ENCODE data around the gene SNU13. TPM values are rescaled to one million over a fixed set of nuclear protein-coding genes. Genes with fewer than 3 reads are reported as not detected.
"Not testable (repeated sequence)": the region's sequence is repeated elsewhere in the genome, so short reads cannot be mapped to it uniquely, and the experiment has no call there.

The SNU13 gene
- total RNA-seq, 8 experiments from 2014 or later = 119 to 227 (median 162) TPM

DNA sequence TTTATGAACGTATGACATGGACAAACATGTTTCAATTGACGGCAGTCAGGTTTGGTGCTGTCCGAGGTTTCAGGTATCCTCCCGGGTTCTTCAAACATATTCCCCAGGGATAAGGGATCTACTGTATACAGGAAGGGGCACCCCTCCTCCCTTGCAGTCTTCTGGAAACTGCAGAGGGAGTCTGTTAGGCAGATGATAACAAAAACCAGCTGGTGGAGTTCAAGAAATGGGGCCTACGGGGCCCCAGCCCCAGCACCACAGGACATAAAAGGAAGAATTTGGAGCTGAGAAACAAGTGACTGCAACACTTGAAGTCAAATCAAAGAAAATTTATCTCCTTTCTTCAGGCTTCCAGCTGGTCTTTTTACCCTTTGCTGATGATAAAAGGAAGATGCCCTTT lies 32.1 kb downstream of the SNU13 start:
- Histone ChIP-seq H3K4me1 (replicated peaks in 1 of 2) (no peaks in the 10 kb centered on the region), H3K27ac (no peak overlapping the region), H3K4me3 (no peak overlapping the region)
- in situ Hi-C loops (cut with MboI; ENCODE audit: low pct_unique_long_range_greater_than_20kb in 2 of 9, low sequenced_read_pairs in 9 of 9, unreplicated experiment in 9 of 9) = no loop called here
- ATAC-seq (replicated peaks in 6 of 8) = peak in 1 of 8 experiments; percentile 23
- WGBS, 10 experiments = 54 to 100% (median 92%) methylated on average over 1 to 5 of the region's 5 CpGs; no CpG with 5 or more reads in 1 of the 10 experiments

DNA sequence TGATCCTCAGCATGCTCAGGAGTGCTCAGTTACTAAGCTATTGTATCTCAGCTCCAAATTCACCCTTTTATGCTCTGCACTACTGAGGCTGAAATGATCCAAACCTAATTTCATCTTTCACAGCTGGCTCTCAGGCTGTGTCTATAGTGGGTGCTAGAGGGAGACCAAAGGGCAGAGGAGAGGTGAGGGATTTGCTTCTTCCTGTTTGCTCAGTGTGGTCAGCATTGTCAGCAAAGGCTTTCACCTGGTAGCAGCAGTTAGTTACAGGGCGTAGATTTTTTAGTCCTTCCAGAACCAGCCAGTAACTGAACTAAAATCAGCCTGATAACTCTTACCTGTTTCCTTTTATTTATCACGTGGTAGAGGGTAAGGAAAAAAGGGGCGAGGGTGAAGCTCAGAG lies 34.3 kb downstream of the SNU13 start:
- Histone ChIP-seq H3K27ac (no peak overlapping the region), H3K4me3 (no peak overlapping the region), H3K4me1 (replicated peaks in 1 of 2) (no peaks in the 10 kb centered on the region)
- WGBS, 10 experiments = 80 to 100% (median 97%) methylated on average over 1 to 3 of the region's 3 CpGs; no CpG with 5 or more reads in 2 of the 10 experiments
- no peak for ATAC-seq (replicated peaks in 6 of 8)
- in situ Hi-C loops (cut with MboI; ENCODE audit: low pct_unique_long_range_greater_than_20kb in 2 of 9, low sequenced_read_pairs in 9 of 9, unreplicated experiment in 9 of 9) = no loop called here

DNA sequence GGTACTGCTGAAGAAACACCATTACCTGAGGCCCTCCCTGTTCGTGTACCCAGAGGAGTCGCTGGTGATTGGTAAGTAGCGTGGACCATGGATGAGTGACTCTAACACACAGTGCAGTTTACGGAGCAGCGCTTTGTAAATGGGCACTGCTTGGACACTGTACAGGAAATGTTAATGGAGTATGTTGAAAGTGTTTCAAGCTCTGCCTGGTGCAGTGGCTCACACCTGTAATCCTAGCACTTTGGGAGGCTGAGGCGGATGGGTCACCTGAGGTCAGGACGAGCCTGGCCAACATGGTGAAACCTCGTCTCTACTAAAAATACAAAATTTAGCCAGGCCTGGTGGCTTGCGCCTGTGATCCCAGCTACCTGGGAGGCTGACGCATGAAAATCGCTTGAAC lies 37.8 kb downstream of the SNU13 start:
- WGBS, 10 experiments = 80 to 100% (median 96%) methylated on average over 1 to 10 of the region's 11 CpGs; no CpG with 5 or more reads in 1 of the 10 experiments
- Histone ChIP-seq H3K27ac (no peak overlapping the region), H3K4me3 (no peak overlapping the region), H3K4me1 (replicated peaks in 1 of 2) (no peaks in the 10 kb centered on the region)
- in situ Hi-C loops (cut with MboI; ENCODE audit: low pct_unique_long_range_greater_than_20kb in 2 of 9, low sequenced_read_pairs in 9 of 9, unreplicated experiment in 9 of 9) = no loop called here
- no peak for ATAC-seq (replicated peaks in 6 of 8)

GRCh38 chr22:41650229-41650628 lies 38.4 kb downstream of the SNU13 start:
- no peak overlapping the region for H3K4me3 ChIP-seq
- in situ Hi-C loops (cut with MboI; ENCODE audit: low pct_unique_long_range_greater_than_20kb in 2 of 9, low sequenced_read_pairs in 9 of 9, unreplicated experiment in 9 of 9) = no loop called here
- no peak for ATAC-seq (replicated peaks in 6 of 8)
- H3K4me1 ChIP-seq (replicated peaks in 1 of 2) = no peaks in the 10 kb centered on the region
- WGBS, 10 experiments = 100% methylated on average over 1 of the region's 1 CpG; no CpG with 5 or more reads in 7 of the 10 experiments
- H3K27ac ChIP-seq = no peak overlapping the region

- Histone ChIP-seq H3K27ac (no peak overlapping the region), H3K4me1 (replicated peaks in 1 of 2) (no peaks in the 10 kb centered on the region), H3K4me3 (no peak overlapping the region)
- peak in 3 of 8 experiments; percentile 66 to 85 (median 73) for ATAC-seq (replicated peaks in 6 of 8)
- in situ Hi-C loops (cut with MboI; ENCODE audit: low pct_unique_long_range_greater_than_20kb in 2 of 9, low sequenced_read_pairs in 9 of 9, unreplicated experiment in 9 of 9) = no loop called here
- WGBS, 10 experiments = 8 to 100% (median 40%) methylated on average over 1 of the region's 1 CpG; no CpG with 5 or more reads in 5 of the 10 experiments
Observed at GRCh38 chr22:41648432-41648831, 40.2 kb downstream of the SNU13 start.

GRCh38 chr22:41647771-41648170 lies 40.9 kb downstream of the SNU13 start:
- no peak for ATAC-seq (replicated peaks in 6 of 8)
- H3K4me3 ChIP-seq = no peak overlapping the region
- no peaks in the 10 kb centered on the region for H3K4me1 ChIP-seq (replicated peaks in 1 of 2)
- WGBS, 10 experiments = 62 to 100% (median 95%) methylated on average over 1 to 2 of the region's 3 CpGs; no CpG with 5 or more reads in 6 of the 10 experiments
- in situ Hi-C loops (cut with MboI; ENCODE audit: low pct_unique_long_range_greater_than_20kb in 2 of 9, low sequenced_read_pairs in 9 of 9, unreplicated experiment in 9 of 9) = no loop called here
- H3K27ac ChIP-seq = no peak overlapping the region

DNA sequence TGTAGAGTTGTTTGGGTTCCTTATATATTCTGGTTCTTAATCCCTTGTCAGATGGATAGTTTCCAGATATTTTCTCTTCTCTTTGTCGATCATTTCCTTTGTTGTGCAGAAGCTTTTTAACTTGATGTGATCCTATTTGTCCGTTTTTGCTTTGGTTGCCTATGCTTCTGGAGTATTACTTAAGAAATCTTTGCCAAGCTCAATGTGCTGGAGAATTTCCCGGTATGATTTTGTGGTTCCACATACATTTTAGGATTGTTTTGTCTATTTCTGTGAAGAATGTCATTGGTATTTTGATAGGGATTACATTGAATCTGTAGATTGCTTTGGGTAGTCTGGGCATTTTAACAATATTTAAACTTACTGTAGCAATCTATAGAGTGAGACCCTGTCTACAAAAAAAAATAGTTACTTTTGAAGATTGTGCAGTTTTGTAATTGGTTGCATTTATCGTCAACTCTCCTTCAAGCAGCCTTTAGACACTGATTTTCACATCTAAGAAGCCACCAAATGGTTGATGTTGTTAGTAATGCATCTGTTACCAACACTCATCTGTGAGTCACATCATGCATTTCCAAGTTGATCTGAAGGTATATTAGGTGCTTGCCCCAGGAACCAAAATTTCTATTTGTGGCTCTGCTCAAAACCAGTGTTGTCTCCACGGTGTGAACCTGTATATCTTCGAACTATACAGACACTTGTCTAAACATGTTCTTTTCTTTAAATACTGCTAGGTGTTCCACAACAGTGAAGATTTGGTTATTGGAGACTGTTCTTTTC lies 46.1 kb downstream of the SNU13 start:
- ATAC-seq (replicated peaks in 6 of 8) = no peak
- in situ Hi-C loops (cut with MboI; ENCODE audit: low pct_unique_long_range_greater_than_20kb in 2 of 9, low sequenced_read_pairs in 9 of 9, unreplicated experiment in 9 of 9) = no loop called here
- 69 to 100% (median 91%) methylated on average over 2 to 6 of the region's 6 CpGs for WGBS, 10 experiments
- H3K4me1 ChIP-seq (replicated peaks in 1 of 2) = no peaks in the 10 kb centered on the region
- H3K27ac ChIP-seq = no peak overlapping the region
- H3K4me3 ChIP-seq = no peak overlapping the region

- H3K4me3 ChIP-seq = no peak overlapping the region
- no peak overlapping the region for H3K27ac ChIP-seq
- in situ Hi-C loops (cut with MboI; ENCODE audit: low pct_unique_long_range_greater_than_20kb in 2 of 9, low sequenced_read_pairs in 9 of 9, unreplicated experiment in 9 of 9) = no loop called here
- no peaks in the 10 kb centered on the region for H3K4me1 ChIP-seq (replicated peaks in 1 of 2)
- ATAC-seq (replicated peaks in 6 of 8) = no peak
- WGBS, 10 experiments = 80 to 100% (median 97%) methylated on average over 1 to 7 of the region's 7 CpGs; no CpG with 5 or more reads in 1 of the 10 experiments
Observed at GRCh38 chr22:41641854-41642253, 46.8 kb downstream of the SNU13 start.

GRCh38 chr22:41638748-41639147 lies 49.9 kb downstream of the SNU13 start:
- Histone ChIP-seq H3K4me1 (replicated peaks in 1 of 2) (no peaks in the 10 kb centered on the region), H3K27ac (no peak overlapping the region), H3K4me3 (no peak overlapping the region)
- no peak for ATAC-seq (replicated peaks in 6 of 8)
- WGBS, 10 experiments = 84 to 100% (median 93%) methylated on average over 1 to 5 of the region's 5 CpGs; no CpG with 5 or more reads in 1 of the 10 experiments
- in situ Hi-C loops (cut with MboI; ENCODE audit: low pct_unique_long_range_greater_than_20kb in 2 of 9, low sequenced_read_pairs in 9 of 9, unreplicated experiment in 9 of 9) = no loop called here

GRCh38 chr22:41638124-41638523 lies 50.5 kb downstream of the SNU13 start:
- no peak overlapping the region for H3K4me3 ChIP-seq
- in situ Hi-C loops (cut with MboI; ENCODE audit: low pct_unique_long_range_greater_than_20kb in 2 of 9, low sequenced_read_pairs in 9 of 9, unreplicated experiment in 9 of 9) = no loop called here
- WGBS, 10 experiments = 80 to 100% (median 97%) methylated on average over 1 to 5 of the region's 5 CpGs; no CpG with 5 or more reads in 2 of the 10 experiments
- H3K4me1 ChIP-seq (replicated peaks in 1 of 2) = no peaks in the 10 kb centered on the region
- ATAC-seq (replicated peaks in 6 of 8) = no peak
- no peak overlapping the region for H3K27ac ChIP-seq

DNA sequence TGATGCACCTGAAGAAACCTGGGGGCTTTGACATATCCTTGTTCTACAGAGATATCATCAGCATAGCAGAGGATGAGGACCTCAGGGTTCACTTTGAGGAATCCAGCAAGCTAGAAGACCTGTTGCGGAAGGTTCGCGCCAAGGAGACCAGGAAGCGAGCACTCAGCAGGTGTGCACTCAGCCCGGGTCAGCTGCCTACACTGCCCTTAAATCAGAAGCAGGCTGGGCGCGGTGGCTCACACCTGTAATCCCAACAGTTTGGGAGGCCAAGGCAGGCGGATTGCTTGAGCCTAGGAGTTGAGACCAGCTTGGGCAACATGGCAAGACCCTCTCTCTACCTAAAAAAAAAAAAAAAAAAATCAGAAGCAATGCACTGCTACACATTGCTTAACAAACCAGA lies 51.0 kb downstream of the SNU13 start:
- in situ Hi-C loops (cut with MboI; ENCODE audit: low pct_unique_long_range_greater_than_20kb in 2 of 9, low sequenced_read_pairs in 9 of 9, unreplicated experiment in 9 of 9); H3K4me1 ChIP-seq (replicated peaks in 1 of 2); H3K27ac ChIP-seq; ATAC-seq (replicated peaks in 6 of 8); H3K4me3 ChIP-seq: not testable (repeated sequence)
- WGBS, 10 experiments = 90 to 100% (median 100%) methylated on average over 1 to 6 of the region's 8 CpGs; no CpG with 5 or more reads in 4 of the 10 experiments

DNA sequence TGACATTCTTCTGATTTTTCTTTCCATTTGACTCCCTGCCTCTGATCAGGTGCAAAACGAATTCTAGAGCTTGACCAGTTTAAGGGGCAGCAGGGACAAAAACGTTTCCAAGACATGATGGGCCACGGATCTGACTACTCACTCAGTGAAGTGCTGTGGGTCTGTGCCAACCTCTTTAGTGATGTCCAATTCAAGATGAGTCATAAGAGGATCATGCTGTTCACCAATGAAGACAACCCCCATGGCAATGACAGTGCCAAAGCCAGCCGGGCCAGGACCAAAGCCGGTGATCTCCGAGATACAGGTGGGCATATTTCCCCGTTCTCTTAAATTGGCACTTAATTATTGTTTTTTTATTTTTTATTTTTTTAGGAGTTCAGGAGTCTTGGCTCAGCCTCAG lies 52.2 kb downstream of the SNU13 start:
- Histone ChIP-seq H3K27ac (no peak overlapping the region), H3K4me3 (no peak overlapping the region), H3K4me1 (replicated peaks in 1 of 2) (no peaks in the 10 kb centered on the region)
- WGBS, 10 experiments = 21 to 100% (median 86%) methylated on average over 1 to 6 of the region's 7 CpGs; no CpG with 5 or more reads in 2 of the 10 experiments
- ATAC-seq (replicated peaks in 6 of 8) = peak in 2 of 8 experiments; percentile 55 to 91
- in situ Hi-C loops (cut with MboI; ENCODE audit: low pct_unique_long_range_greater_than_20kb in 2 of 9, low sequenced_read_pairs in 9 of 9, unreplicated experiment in 9 of 9) = no loop called here

DNA sequence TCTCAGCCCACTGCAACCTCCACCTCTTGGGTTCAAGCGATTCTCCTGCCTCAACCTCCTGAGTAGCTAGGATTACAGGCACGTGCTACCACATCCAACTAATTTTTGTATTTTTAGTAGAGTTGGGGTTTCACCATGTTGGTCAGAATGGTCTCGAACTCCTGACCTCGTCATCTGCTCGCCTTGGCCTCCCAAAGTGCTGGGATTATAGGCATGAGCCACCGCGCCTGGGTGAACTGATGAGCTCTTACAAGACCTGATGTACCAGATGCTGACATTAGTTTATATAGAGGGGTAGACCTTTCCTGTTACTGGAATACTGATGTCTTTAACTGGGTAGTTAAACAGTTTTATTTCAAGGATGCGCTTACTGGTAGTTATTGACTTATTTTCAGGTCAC lies 54.1 kb downstream of the SNU13 start:
- H3K4me1 ChIP-seq (replicated peaks in 1 of 2); in situ Hi-C loops (cut with MboI; ENCODE audit: low pct_unique_long_range_greater_than_20kb in 2 of 9, low sequenced_read_pairs in 9 of 9, unreplicated experiment in 9 of 9); ATAC-seq (replicated peaks in 6 of 8); H3K4me3 ChIP-seq; H3K27ac ChIP-seq: not testable (repeated sequence)
- WGBS, 10 experiments = 95 to 100% (median 100%) methylated on average over 1 to 8 of the region's 8 CpGs; no CpG with 5 or more reads in 1 of the 10 experiments

- H3K27ac ChIP-seq; H3K4me3 ChIP-seq; ATAC-seq (replicated peaks in 6 of 8); H3K4me1 ChIP-seq (replicated peaks in 1 of 2); in situ Hi-C loops (cut with MboI; ENCODE audit: low pct_unique_long_range_greater_than_20kb in 2 of 9, low sequenced_read_pairs in 9 of 9, unreplicated experiment in 9 of 9): not testable (repeated sequence)
- no CpG with 5 or more reads among the region's 23 CpGs for WGBS, 10 experiments
Observed at GRCh38 chr22:41631615-41632014, 57.1 kb downstream of the SNU13 start.

All from motor neuron (in vitro differentiated cells).